HG02610 (cell line): ENCODE data around the gene GADD45GIP1.
"Not testable (repeated sequence)": the region's sequence is repeated elsewhere in the genome, so short reads cannot be mapped to it uniquely, and the experiment has no call there.

Experiments used
- ATAC-seq: cut with Tn5 transposase; IDR thresholded peaks from one replicate; pipeline ENCODE4 v1.9.1; 2021; ENCODE audit warnings: mild to moderate bottlenecking, moderate library complexity; ENCODE audit not compliant: unreplicated experiment

The GADD45GIP1 gene

GRCh38 chr19:12990431-12990830 lies 33.4 kb upstream of the GADD45GIP1 start:
- no peak for ATAC-seq

- ATAC-seq = no peak
These were observed 30.8 kb upstream of the GADD45GIP1 start for GRCh38 chr19:12987781-12988180.

- no peak for ATAC-seq
These were observed 30.2 kb upstream of the GADD45GIP1 start for GRCh38 chr19:12987190-12987589.

GRCh38 chr19:12986726-12987125 lies 29.7 kb upstream of the GADD45GIP1 start:
- ATAC-seq = no peak

GRCh38 chr19:12985049-12985776 lies 28.2 kb upstream of the GADD45GIP1 start:
- ATAC-seq = no peak

- no peak for ATAC-seq
These were observed 27.6 kb upstream of the GADD45GIP1 start for GRCh38 chr19:12984683-12985048.

- no peak for ATAC-seq
These were observed 27.2 kb upstream of the GADD45GIP1 start for GRCh38 chr19:12984143-12984627.

- ATAC-seq = no peak
These were observed 26.6 kb upstream of the GADD45GIP1 start for GRCh38 chr19:12983542-12984142.

- no peak for ATAC-seq
These were observed 26.1 kb upstream of the GADD45GIP1 start for GRCh38 chr19:12983091-12983490.

GRCh38 chr19:12982648-12983047 lies 25.6 kb upstream of the GADD45GIP1 start:
- ATAC-seq = no peak

- ATAC-seq = no peak
These were observed 23.0 kb upstream of the GADD45GIP1 start for GRCh38 chr19:12979974-12980373.

- ATAC-seq = not testable (repeated sequence)
These were observed 19.1 kb upstream of the GADD45GIP1 start for GRCh38 chr19:12976109-12976508.

GRCh38 chr19:12975221-12975741 lies 18.3 kb upstream of the GADD45GIP1 start:
- ATAC-seq = no peak

- ATAC-seq = no peak
These were observed 17.5 kb upstream of the GADD45GIP1 start for GRCh38 chr19:12974301-12975220.

- ATAC-seq = no peak
These were observed 16.2 kb upstream of the GADD45GIP1 start for GRCh38 chr19:12973236-12973635.

- ATAC-seq = no peak
These were observed 13.2 kb upstream of the GADD45GIP1 start for GRCh38 chr19:12970070-12970820.

GRCh38 chr19:12969292-12969988 lies 12.4 kb upstream of the GADD45GIP1 start, which contains the start of gene DAND5:
TSS of gene DAND5 (plus strand) at chr19:12969576. CDS start at chr19:12969661, 85 bp downstream.
- ATAC-seq = no peak

- ATAC-seq = no peak
These were observed 10.9 kb upstream of the GADD45GIP1 start for GRCh38 chr19:12967907-12968306.

- ATAC-seq = no peak
These were observed 8.8 kb upstream of the GADD45GIP1 start for GRCh38 chr19:12965812-12966135.
